ENCODE measurements around the gene NDUFB6.
A peak's percentile ranks its signal among the peaks of the same experiment; 100 is the strongest.
"Not testable (repeated sequence)": the region's sequence is repeated elsewhere in the genome, so short reads cannot be mapped to it uniquely, and the experiment has no call there.

NDUFB6 gene

DNA sequence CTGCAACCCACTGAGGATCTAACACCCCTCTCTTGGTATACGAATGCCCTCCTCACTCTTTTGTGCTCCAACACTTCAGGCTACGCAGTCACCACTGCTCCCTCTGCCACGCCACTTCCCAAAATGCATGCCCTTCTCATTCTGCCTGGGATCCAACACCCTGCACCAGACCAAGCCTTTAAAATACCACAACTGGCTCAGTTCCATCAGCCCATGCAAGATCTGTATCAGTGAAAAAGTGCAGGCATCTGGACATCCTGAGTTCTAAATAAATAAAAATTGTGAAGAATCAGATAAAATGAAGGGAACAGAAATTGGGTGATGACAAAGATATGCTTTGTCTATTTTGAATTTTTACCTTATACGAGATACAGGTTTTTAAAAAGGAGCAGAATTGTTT lies 2.7 kb downstream of the NDUFB6 start:
- no peak for DNase-seq

DNA sequence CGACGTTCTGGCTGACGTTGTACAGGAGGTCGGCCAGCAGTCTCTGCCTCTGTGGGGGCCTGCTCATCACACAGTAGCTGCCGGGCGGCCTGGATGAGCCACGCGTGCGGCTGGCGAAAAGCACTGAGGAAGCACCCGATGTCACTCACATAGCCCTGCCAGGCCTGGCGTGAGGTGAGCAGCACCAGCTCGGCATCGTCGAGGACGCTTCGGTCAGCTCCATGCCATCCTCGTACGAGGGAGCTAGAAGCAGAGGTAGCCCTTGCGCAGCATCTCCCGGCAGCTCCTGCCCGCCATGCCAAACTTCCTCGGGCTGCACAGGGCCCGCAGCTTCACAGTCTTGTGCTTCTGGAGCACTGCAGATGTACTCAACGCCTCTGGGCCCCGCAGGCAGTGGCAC lies 6.2 kb downstream of the NDUFB6 start:
- no peak for DNase-seq

DNA sequence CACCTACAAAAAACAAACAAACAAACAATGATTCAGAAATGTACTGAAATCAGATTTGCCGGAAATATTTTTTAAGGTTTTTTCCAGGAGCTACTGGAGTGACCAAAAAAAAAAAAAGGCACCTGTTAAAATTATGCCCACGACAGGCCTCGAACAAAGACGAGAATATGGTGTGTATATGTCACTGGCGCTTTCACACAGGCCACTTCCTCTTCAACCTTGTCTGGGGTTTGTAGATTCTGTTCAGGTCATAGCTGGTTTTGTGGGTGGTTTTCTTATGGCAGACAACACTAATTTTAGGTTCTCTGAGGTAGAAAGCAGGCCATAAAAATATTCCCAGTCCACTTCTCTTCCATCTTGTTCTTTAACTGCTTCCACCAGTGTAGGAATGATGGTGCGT lies 7.0 kb downstream of the NDUFB6 start:
- DNase-seq = no peak

GRCh38 chr9:32558408-32558934 lies 14.5 kb downstream of the NDUFB6 start:
- no peak for DNase-seq

- no peak for DNase-seq
Observed at GRCh38 chr9:32554591-32554990, 18.4 kb downstream of the NDUFB6 start.

DNA sequence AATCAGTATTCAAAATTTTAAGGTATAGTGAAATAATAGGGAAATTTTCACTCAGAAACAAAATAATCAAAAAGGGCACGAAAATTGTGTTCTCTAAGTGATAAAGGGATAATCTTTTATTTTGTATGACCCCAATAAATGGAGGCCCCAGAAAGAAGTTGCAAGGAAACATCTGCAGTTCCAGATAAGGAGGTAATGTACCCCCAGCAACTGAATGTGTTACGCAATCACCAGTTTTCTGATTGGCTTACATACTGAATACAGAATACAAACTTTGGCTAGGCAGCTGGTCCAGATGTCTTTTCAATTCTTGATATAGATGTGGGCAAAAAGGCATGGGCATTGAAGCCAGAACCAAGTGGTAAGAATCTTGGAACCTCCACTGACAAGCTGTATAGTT lies 18.9 kb downstream of the NDUFB6 start:
- no peak for DNase-seq

DNA sequence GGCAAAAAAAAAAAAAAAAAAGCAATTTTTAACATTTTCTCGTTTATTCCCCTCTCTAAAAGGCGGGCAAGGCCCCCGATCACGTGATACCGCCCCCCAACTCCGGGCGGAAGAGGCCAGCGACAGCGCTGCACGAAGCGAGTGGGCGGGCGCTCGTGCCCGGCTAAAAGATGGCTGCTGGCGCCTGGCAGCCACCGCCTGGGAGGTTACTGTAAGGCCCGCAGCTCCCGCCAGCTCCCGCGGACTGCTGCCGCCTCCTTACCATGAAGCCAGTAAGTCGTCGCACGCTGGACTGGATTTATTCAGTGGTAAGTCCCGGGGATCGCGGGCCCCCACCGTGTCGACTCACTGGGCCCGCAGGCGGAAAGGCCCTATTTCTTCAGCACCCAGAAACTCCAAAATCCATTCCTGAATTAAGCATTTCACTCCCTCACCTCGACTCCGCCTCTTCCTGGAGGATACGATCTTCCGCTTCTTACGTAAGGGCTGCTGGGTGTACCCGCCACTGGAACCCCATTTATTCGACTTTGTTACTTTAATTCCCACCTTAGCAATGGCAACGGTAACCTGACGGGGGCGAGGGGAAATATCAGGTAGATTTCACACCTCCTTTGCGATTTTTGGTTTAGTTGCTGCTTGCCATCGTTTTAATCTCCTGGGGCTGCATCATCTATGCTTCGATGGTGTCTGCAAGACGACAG lies 20.6 kb downstream of the NDUFB6 start, which contains the start of the genes SMIM27 and TOPORS:
TSS of gene SMIM27 (plus strand) at position 156 of the 701 bp plus-strand sequence. CDS start at position 264, 108 bp downstream.
TSS of gene TOPORS (minus strand) at position 415 of the 701 bp plus-strand sequence. CDS start at position 265, 150 bp downstream.
- DNase-seq = peak; percentile 92

DNA sequence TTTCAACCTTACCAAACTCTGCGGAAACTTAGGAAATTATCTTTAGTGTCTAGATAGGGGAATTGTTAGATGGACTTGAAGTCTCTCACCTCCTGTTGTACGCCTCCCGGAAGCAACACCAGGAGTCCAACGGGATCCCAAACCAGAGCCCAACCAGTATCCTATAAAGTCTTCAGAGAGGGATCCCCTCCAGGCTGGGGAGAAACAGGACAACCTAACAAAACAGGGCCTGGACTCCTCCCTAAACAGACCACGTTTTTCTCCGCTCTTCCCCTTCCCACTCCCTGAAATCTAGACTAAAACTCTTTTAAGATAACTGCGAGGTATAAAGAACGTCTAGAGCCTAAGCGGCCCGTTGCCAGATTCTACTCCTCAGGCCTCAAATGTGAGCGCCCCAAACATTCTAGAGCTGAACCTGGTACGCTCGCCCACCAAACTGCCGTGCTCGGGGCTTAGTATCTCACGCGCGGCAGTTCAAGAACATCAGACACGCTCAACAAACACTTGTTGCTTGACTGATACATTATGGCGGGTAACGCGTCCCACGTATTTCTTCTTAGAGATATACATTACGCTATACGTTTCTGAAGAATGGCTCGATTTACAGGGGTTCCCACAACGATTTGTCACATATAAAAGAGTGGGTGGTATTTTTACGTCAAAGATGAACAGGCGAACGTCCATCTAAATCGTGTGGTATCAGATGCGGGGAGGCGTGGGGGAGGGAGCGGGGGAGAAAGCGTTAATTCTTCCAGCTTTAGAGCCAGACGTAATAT lies 21.5 kb downstream of the NDUFB6 start:
- DNase-seq = peak; percentile 69

- peak; percentile 94 for DNase-seq
Observed at GRCh38 chr9:32550562-32551275, 22.2 kb downstream of the NDUFB6 start.

GRCh38 chr9:32550150-32550561 lies 22.8 kb downstream of the NDUFB6 start:
- peak; percentile 21 for DNase-seq

DNA sequence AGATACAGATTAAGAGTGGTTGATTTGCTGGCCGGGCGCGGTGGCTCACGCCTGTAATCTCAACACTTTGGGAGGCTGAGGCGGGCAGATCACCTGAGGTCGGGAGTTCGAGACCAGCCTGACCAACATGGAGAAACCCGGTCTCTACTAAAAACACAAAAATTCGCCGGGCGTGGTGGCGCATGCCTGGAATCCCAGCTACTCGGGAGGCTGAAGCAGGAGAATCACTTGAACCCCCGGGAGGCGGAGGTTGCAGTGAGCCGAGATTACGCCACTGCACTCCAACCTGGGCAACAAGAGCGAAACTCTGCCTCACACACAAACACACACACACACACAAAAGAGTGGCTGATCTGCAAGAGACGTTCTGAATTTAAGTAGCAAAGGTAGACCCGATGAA lies 24.7 kb downstream of the NDUFB6 start:
- DNase-seq = not testable (repeated sequence)

DNA sequence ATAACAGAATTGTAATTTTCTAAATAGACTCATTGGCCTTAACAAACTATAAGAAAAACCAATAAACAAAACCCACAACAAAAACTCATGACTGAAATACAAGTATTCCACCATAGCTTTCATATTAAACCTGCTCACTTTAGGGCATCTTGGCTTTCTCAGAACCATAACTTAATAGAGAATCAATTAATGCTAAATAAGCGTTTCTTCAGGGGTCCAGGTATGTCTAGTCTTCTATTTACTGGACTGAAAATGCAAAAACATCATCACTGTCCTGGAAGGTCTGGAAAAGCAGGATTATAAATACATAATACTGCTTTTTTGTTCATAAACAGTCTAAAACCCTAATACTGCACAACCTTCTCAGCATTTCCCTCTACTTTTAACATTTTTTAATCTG lies 27.1 kb downstream of the NDUFB6 start:
- DNase-seq = no peak

DNA sequence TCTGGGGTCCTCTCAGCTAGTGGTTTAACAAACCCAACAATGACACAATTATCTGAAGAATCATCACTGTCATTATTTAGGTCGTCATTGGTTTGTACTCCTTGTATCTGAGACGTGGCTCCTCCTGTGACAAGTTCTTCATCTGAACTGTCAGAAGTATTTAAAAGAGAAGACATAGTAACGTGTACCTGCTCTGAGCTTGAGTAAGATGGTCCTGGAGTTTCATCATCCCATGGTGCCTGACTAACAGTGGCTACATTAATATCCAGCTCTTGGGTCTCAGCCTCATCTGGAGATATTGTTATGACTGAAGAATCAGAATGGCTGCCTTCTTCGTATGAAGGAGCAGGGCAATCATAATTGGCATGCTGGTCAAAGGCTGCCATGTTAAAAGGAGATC lies 29.9 kb downstream of the NDUFB6 start:
- DNase-seq = no peak

DNA sequence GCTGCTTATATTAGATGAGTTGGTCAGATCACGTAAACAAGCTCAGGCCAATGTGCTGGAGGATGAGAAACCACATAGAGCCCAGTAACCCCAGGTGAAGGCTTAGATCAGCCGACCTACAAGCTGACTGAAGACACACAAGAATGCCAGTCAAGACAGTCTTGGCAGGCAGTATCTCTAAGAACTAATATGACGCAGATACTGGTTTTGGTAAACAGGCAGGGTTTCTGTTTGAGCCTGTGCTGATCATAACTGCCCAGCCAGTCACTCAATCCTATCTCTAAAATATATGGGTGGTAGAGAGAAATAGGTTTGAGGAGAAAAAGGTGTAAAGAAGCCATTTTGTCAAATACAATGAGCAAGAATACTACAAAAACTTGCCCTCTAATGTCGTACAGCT lies 39.1 kb downstream of the NDUFB6 start:
- no peak for DNase-seq

GRCh38 chr9:32533336-32533735 lies 39.6 kb downstream of the NDUFB6 start:
- no peak for DNase-seq

GRCh38 chr9:32526707-32527048 lies 46.3 kb downstream of the NDUFB6 start:
- DNase-seq = no peak

DNA sequence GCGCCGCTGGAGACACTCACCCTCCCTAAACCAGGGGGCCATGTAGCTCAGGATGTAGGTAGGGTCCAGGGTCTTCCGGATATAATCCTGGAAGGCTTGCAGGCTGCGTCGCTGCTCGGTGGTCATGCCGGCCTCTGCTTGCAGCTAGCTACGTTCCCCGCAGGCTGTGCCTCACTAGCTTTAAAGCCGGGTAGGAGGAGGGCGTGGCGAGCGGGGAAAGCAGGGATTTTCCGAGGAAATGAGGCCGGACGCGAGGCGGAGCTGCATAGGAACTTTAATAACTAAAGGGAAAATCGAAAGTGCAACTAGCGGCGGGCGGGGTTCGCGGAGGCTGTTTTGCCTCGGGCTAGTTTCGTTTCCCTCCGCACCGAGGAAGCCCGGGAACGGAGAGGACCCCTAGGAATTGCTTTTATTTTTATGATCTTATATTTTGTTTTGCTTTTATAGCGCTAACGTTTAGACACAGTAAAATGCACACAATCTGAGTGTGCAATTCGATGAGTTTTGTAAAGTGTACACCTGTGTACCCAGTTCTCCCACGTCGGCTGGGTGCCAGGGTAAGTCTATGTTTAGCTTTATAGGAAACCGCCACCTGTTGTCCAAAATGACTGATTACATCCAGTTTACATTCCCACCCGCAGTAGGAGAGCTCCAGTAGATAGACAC lies 46.8 kb downstream of the NDUFB6 start, which contains the start of gene RIGI:
TSS of gene RIGI (minus strand) at position 156 of the 666 bp plus-strand sequence. CDS start at position 126, 30 bp downstream.
- peak; percentile 88 for DNase-seq

GRCh38 chr9:32525709-32526030 lies 47.3 kb downstream of the NDUFB6 start:
- DNase-seq = no peak

GRCh38 chr9:32524892-32525708 lies 47.9 kb downstream of the NDUFB6 start:
- DNase-seq = no peak

DNA sequence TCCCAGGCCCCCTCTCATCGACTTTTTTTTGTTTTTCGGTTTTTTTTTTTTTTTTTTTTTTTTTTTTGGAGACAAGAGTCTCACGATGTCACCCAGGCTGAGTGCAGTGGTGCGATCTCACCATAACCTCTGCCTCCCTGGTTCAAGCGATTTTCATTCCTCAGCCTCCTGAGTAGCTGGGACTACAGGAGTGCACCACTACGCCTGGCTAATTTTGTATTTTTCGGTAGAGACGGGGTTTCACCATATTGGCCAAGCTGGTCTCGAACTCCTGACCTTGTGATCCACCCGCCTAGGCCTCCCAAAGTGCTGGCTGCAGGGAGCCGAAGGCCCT lies 48.4 kb downstream of the NDUFB6 start:
- DNase-seq = not testable (repeated sequence)

DNA sequence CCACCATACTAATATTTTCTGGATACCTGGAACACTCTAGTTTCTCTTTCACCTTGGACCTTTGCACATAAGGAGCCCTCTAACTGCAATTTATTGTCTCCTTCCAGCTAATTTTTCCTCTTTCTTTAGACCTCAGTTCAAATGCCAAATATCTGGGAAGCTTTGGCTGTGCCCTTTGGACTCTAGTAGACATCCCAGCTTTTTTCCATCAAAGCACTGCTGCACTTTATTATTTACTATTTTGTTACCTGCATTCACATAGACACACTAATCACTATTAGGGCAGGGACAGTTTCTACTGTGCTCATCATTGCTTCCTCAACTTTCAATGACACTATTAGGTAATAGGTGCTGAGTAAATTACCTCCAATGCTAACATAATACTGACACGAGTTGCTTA lies 49.0 kb downstream of the NDUFB6 start:
- DNase-seq = no peak

- no peak for DNase-seq
Observed at GRCh38 chr9:32518276-32518675, 54.7 kb downstream of the NDUFB6 start.

Measured in midbrain (tissue), 1 donor.